ENCODE data around the gene MS4A4E.
"Not testable (repeated sequence)": the region's sequence is repeated elsewhere in the genome, so short reads cannot be mapped to it uniquely, and the experiment has no call there.

Gene MS4A4E

GRCh38 chr11:60221181-60221580 lies 21.8 kb downstream of the MS4A4E start:
- DNase-seq, result no peak

GRCh38 chr11:60214386-60214785 lies 28.6 kb downstream of the MS4A4E start:
- DNase-seq, result no peak

GRCh38 chr11:60211206-60211605 lies 31.7 kb downstream of the MS4A4E start:
- DNase-seq, result no peak

GRCh38 chr11:60209977-60210376 lies 33.0 kb downstream of the MS4A4E start:
- DNase-seq, result no peak

GRCh38 chr11:60208951-60209350 lies 34.0 kb downstream of the MS4A4E start:
- no peak for DNase-seq

GRCh38 chr11:60208146-60208895 lies 34.6 kb downstream of the MS4A4E start:
- no peak for DNase-seq

GRCh38 chr11:60206616-60207015 lies 36.3 kb downstream of the MS4A4E start:
- DNase-seq, result no peak

- no peak for DNase-seq
Observed at GRCh38 chr11:60204922-60205321, 38.0 kb downstream of the MS4A4E start.

- not testable (repeated sequence) for DNase-seq
Observed at GRCh38 chr11:60201334-60201733, 41.6 kb downstream of the MS4A4E start.

GRCh38 chr11:60197442-60197841 lies 45.5 kb downstream of the MS4A4E start:
- DNase-seq, result no peak

GRCh38 chr11:60195923-60196368 lies 47.0 kb downstream of the MS4A4E start:
- no peak for DNase-seq

- no peak for DNase-seq
Observed at GRCh38 chr11:60194511-60194910, 48.4 kb downstream of the MS4A4E start.

GRCh38 chr11:60193687-60194433 lies 49.1 kb downstream of the MS4A4E start:
- DNase-seq, result peak; percentile 68 to 75

GRCh38 chr11:60192564-60192963 lies 50.4 kb downstream of the MS4A4E start:
- DNase-seq, result not testable (repeated sequence)

GRCh38 chr11:60188481-60188880 lies 54.5 kb downstream of the MS4A4E start:
- DNase-seq, result not testable (repeated sequence)

- DNase-seq, result not testable (repeated sequence)
Observed at GRCh38 chr11:60186128-60186527, 56.8 kb downstream of the MS4A4E start.

- not testable (repeated sequence) for DNase-seq
Observed at GRCh38 chr11:60185512-60185827, 57.5 kb downstream of the MS4A4E start.

- no peak for DNase-seq
Observed at GRCh38 chr11:60184824-60185511, 58.0 kb downstream of the MS4A4E start.

GRCh38 chr11:60183591-60184205 lies 59.2 kb downstream of the MS4A4E start:
- no peak for DNase-seq

- DNase-seq, result no peak
Observed at GRCh38 chr11:60182541-60183330, 60.2 kb downstream of the MS4A4E start, which contains the start of gene MS4A6A. MS4A6A (minus strand) TSS chr11:60183083; CDS start chr11:60181727, 1,356 bp downstream.

- DNase-seq, result peak in 1 of 2 donors; percentile 10
Observed at GRCh38 chr11:60175860-60176275, 67.1 kb downstream of the MS4A4E start.

- no peak for DNase-seq
Observed at GRCh38 chr11:60172011-60172410, 70.9 kb downstream of the MS4A4E start.

All from stimulated activated CD4-positive, alpha-beta T cell treated with anti-CD3 and anti-CD28 coated beads, Interleukin-2, amount 100 ng/mL, for 24 hours (primary cell).